ENCODE results near the gene FAM83E. TPM values are rescaled to one million over a fixed set of nuclear protein-coding genes. Genes with fewer than 3 reads are reported as not detected.
A peak's percentile ranks its signal among the peaks of the same experiment; 100 is the strongest.

Gene FAM83E
- total and polyA plus RNA-seq, 2 of the 8 experiments (the other 6 are each of a cell fraction or from before 2014, with no cell fraction given): 1.8 to 5.3 TPM

DNA sequence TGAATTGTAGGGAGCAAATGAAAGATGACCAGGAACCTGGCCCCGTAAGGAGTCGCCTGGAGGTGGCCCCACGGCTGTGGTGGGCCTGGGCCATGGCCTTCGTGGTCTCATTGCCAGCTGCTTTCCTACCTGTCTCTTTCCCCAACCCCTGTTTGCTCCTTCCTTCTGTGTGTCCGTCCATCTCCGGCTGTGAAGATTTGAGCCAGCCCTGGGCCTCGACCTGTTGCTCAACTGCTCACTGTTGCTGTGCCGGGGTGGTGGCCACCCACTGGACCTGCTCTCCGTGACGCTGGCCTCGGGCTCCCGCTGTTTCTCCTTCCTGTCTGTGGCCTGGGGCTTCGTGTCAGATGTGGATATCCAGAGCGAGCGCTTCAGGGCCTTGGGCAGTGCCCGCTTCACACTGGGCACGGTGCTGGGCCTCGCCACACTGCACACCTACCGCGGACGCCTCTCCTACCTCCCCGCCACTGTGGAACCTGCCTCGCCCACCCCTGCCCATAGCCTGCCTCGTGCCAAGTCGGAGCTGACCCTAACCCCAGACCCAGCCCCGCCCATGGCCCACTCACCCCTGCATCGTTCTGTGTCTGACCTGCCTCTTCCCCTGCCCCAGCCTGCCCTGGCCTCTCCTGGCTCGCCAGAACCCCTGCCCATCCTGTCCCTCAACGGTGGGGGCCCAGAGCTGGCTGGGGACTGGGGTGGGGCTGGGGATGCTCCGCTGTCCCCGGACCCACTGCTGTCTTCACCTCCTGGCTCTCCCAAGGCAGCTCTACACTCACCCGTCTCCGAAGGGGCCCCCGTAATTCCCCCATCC is 13.8 kb upstream of the FAM83E start:
- Histone ChIP-seq H2AFZ (ENCODE audit: low read length) (no peak overlapping the region), H3K23ac (ENCODE audit: insufficient read length) (no peak overlapping the region), H4K91ac (replicated peaks; ENCODE audit: insufficient read length, low read length) (no peak overlapping the region), H3K4me2 (ENCODE audit: insufficient read depth in 1 of 2, low read depth in 2 of 2, low read length in 2 of 2) (peak overlapping the region in 1 of 2 experiments; percentile 83; a peak in 1 of 4 replicates), H2BK5ac (ENCODE audit: low read depth, low read length) (no peak overlapping the region; the same call in 1 of the 2 replicates), H3K4me3 (ENCODE audit: extremely low read depth in 1 of 4, insufficient read depth in 2 of 4, low read depth in 3 of 4, low read length in 4 of 4) (no peak overlapping the region), H3K9ac (replicated peaks in 1 of 4; ENCODE audit: extremely low read depth in 1 of 4, low read depth in 3 of 4, low read length in 3 of 4) (no peak overlapping the region), H3K56ac (replicated peaks; ENCODE audit: insufficient read length, low read depth, low read length) (no peak overlapping the region), H3K27ac (ENCODE audit: low read depth, low read length) (no peak overlapping the region), H3K36me3 (ENCODE audit: control insufficient read depth in 2 of 4, insufficient read depth in 4 of 4, low read length in 3 of 4) (peaks cover 0 to 11% (median 1%) of the 10 kb centered on the region in 4 experiments; a peak in 1 of 8 replicates), H3K18ac (ENCODE audit: extremely low read depth, low read length) (no peak overlapping the region), H3K79me1 (ENCODE audit: low read depth, low read length) (no peaks in the 10 kb centered on the region), H2BK12ac (ENCODE audit: low read depth, low read length) (no peak overlapping the region), H3K79me2 (ENCODE audit: control insufficient read depth in 1 of 2, insufficient read depth in 2 of 2, low read length in 2 of 2) (peaks cover 0 to 13% of the 10 kb centered on the region in 2 experiments; a peak in 3 of 4 replicates), H3K4ac (replicated peaks; ENCODE audit: insufficient read length, low read depth, low read length) (no peak overlapping the region), H4K20me1 (replicated peaks in 1 of 2; ENCODE audit: control insufficient read depth in 1 of 2, insufficient read depth in 2 of 2, low read length in 2 of 2) (peaks cover 2 to 11% of the 10 kb centered on the region in 2 experiments), H3K14ac (ENCODE audit: insufficient read length) (no peak overlapping the region), H2BK20ac (ENCODE audit: low read length) (no peak overlapping the region), H4K5ac (ENCODE audit: insufficient read length, low read depth, low read length) (no peak overlapping the region), H3K23me2 (ENCODE audit: low read depth, low read length) (peaks cover 19% of the 10 kb centered on the region), H2AK5ac (ENCODE audit: low read depth, low read length) (no peak overlapping the region), H2BK15ac (ENCODE audit: low read length) (no peak overlapping the region), H3K4me1 (replicated peaks in 1 of 4; ENCODE audit: control insufficient read depth in 3 of 4, insufficient read depth in 4 of 4, low read length in 3 of 4) (peaks cover 0 to 24% (median 17%) of the 10 kb centered on the region in 4 experiments; a peak in 6 of 7 replicates), H3K27me3 (replicated peaks in 1 of 4; ENCODE audit: control insufficient read depth in 3 of 4, extremely low read depth in 1 of 4, insufficient read depth in 3 of 4, low read length in 3 of 4) (no peaks in the 10 kb centered on the region), H3K9me3 (ENCODE audit: insufficient read depth in 2 of 2, low read depth in 1 of 2, low read length in 1 of 2) (no peaks in the 10 kb centered on the region), H2BK120ac (replicated peaks; ENCODE audit: low read depth, low read length) (no peak overlapping the region), H4K8ac (ENCODE audit: extremely low read depth, insufficient read depth, low read length) (peak overlapping the region; percentile 29)
- ChIA-PET POLR2A (ENCODE audit: partially characterized antibody) (interaction anchor here (1.0 to 30.9 kb wide), 8 partner anchors 8 to 711 kb away, joined by 3 to 788 read pairs (median 6); partner anchors contain the start of genes CA11, DBP, FAM83E and FUT2), CTCF (ENCODE audit: partially characterized antibody) (interaction anchor here (0.6 to 2.1 kb wide), 5 partner anchors 12 to 150 kb away, joined by 3 to 6 read pairs (median 3); no protein-coding TSS in a partner anchor)
- FAIRE-seq (no peak), DNase-seq (ENCODE audit: low read depth in 1 of 2, low spot score in 2 of 2) (no peak)
- WGBS, 2 experiments (ENCODE audit: extremely low coverage in 1 of 2, insufficient coverage in 1 of 2, insufficient read length in 1 of 2, insufficient replicate concordance in 2 of 2, low coverage in 1 of 2, low lambda C conversion rate in 2 of 2, missing lambda C conversion rate in 1 of 2): 91% methylated on average over 28 of the region's 34 CpGs; no CpG with 5 or more reads in 1 of the 2 experiments
- peak in 1 of 2 experiments; percentile 27; a peak in 1 of 3 replicates for TF ChIP-seq POLR2A (IDR thresholded peaks at IDR 0.05; ENCODE audit: control extremely low read depth in 1 of 2, low read depth in 2 of 2, low read length in 2 of 2)
- TF ChIP-seq BACH1 (IDR thresholded peaks at IDR 0.05; ENCODE audit: low read length): no peak
- no peak for TF ChIP-seq SIX5 (IDR thresholded peaks at IDR 0.05; ENCODE audit: low read depth, low read length)
- no peak for TF ChIP-seq RBBP5 (IDR thresholded peaks at IDR 0.05; ENCODE audit: borderline replicate concordance, low read depth, low read length)
- TF ChIP-seq CTBP2 (IDR thresholded peaks at IDR 0.05; ENCODE audit: borderline replicate concordance, insufficient read depth, insufficient read length, low read length): no peak
- TF ChIP-seq HDAC6 (IDR thresholded peaks at IDR 0.05; ENCODE audit: low read depth, low read length): no peak
- TF ChIP-seq NANOG (IDR thresholded peaks at IDR 0.05; ENCODE audit: insufficient read depth, low read depth, low read length, poor library complexity, severe bottlenecking): no peak
- no peak for TF ChIP-seq EGR1 (IDR thresholded peaks at IDR 0.05; ENCODE audit: borderline replicate concordance, low read depth, low read length)
